HG02610 (cell line): ENCODE results near the gene KIFC1.
"Not testable (repeated sequence)": the region's sequence is repeated elsewhere in the genome, so short reads cannot be mapped to it uniquely, and the experiment has no call there.

ENCODE experiments used
- ATAC-seq: cut with Tn5 transposase; IDR thresholded peaks from one replicate; pipeline ENCODE4 v1.9.1; 2021; ENCODE audit warnings: mild to moderate bottlenecking, moderate library complexity; ENCODE audit not compliant: unreplicated experiment

The KIFC1 gene

GRCh38 chr6:33373960-33374910 lies 17.4 kb upstream of the KIFC1 start:
- no peak for ATAC-seq

GRCh38 chr6:33375143-33375671 lies 16.4 kb upstream of the KIFC1 start:
- ATAC-seq, result no peak

GRCh38 chr6:33377171-33377570 lies 14.5 kb upstream of the KIFC1 start:
- no peak for ATAC-seq

- not testable (repeated sequence) for ATAC-seq
Measured at GRCh38 chr6:33379184-33379583, 12.4 kb upstream of the KIFC1 start.

- ATAC-seq, result no peak
Measured at GRCh38 chr6:33380272-33380981, 11.2 kb upstream of the KIFC1 start.

GRCh38 chr6:33383427-33384185 lies 8.0 kb upstream of the KIFC1 start:
- no peak for ATAC-seq

GRCh38 chr6:33384581-33385020 lies 7.0 kb upstream of the KIFC1 start:
- ATAC-seq, result no peak

GRCh38 chr6:33390173-33390572 lies 1.4 kb upstream of the KIFC1 start:
- no peak for ATAC-seq

GRCh38 chr6:33390767-33391277 lies 801 bp upstream of the KIFC1 start:
- ATAC-seq, result no peak

- ATAC-seq, result peak; percentile 7
Measured at GRCh38 chr6:33391922-33392594, 435 bp downstream of the KIFC1 start.

GRCh38 chr6:33392595-33392948 lies 949 bp downstream of the KIFC1 start:
- ATAC-seq, result no peak

- ATAC-seq, result no peak
Measured at GRCh38 chr6:33392979-33393378, 1.4 kb downstream of the KIFC1 start.

GRCh38 chr6:33397541-33397940 lies 5.9 kb downstream of the KIFC1 start:
- ATAC-seq, result no peak

- ATAC-seq, result not testable (repeated sequence)
Measured at GRCh38 chr6:33398601-33399000, 7.0 kb downstream of the KIFC1 start.

GRCh38 chr6:33399881-33400280 lies 8.3 kb downstream of the KIFC1 start:
- not testable (repeated sequence) for ATAC-seq

- ATAC-seq, result no peak
Measured at GRCh38 chr6:33404884-33405283, 13.3 kb downstream of the KIFC1 start.

GRCh38 chr6:33405386-33405940 lies 13.8 kb downstream of the KIFC1 start:
- no peak for ATAC-seq

GRCh38 chr6:33406126-33406525 lies 14.5 kb downstream of the KIFC1 start:
- no peak for ATAC-seq

GRCh38 chr6:33407132-33407718 lies 15.6 kb downstream of the KIFC1 start:
- ATAC-seq, result no peak
